ENCODE measurements around the gene ZBTB20. TPM values are rescaled to one million over a fixed set of nuclear protein-coding genes. Genes with fewer than 3 reads are reported as not detected.
A peak's percentile ranks its signal among the peaks of the same experiment; 100 is the strongest.

Gene ZBTB20
- total and polyA plus RNA-seq, 7 donors, result 0.40 to 74.9 (median 41.7) TPM

DNA sequence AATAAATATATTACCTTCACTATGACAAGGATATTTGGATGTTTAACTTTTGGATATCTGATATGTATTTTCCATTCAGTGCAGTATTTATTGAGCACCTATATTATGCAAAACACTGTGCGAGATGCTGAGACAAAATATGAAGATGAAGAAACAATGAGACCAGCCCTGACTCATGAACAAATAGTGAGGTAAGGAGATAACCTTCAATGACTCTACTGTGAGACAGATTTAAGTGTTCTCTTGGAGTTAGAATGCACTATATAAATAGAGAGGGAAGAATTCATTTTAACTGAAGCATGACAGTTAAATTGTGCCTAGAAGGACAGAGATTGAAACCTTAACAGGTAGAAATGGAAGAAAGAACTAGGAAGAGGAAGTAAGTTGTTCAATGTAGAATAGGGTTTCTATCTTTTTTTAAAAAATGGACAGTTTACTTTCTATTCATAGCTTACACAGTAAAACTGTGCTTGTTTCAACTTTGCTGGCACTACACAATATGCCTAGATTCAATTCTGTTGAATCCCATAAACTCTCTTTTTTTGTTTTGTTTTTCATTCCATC is 124.2 kb downstream of the ZBTB20 start:
- TF ChIP-seq, protein P1, sequence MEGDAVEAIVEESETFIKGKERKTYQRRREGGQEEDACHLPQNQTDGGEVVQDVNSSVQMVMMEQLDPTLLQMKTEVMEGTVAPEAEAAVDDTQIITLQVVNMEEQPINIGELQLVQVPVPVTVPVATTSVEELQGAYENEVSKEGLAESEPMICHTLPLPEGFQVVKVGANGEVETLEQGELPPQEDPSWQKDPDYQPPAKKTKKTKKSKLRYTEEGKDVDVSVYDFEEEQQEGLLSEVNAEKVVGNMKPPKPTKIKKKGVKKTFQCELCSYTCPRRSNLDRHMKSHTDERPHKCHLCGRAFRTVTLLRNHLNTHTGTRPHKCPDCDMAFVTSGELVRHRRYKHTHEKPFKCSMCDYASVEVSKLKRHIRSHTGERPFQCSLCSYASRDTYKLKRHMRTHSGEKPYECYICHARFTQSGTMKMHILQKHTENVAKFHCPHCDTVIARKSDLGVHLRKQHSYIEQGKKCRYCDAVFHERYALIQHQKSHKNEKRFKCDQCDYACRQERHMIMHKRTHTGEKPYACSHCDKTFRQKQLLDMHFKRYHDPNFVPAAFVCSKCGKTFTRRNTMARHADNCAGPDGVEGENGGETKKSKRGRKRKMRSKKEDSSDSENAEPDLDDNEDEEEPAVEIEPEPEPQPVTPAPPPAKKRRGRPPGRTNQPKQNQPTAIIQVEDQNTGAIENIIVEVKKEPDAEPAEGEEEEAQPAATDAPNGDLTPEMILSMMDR (IDR thresholded peaks at IDR 0.05), result no peak

GRCh38 chr3:115022199-115022598 is 124.9 kb downstream of the ZBTB20 start:
- TF ChIP-seq, protein P1 (IDR thresholded peaks at IDR 0.05), result no peak
- Histone ChIP-seq H3K9me3 (no peaks in the 10 kb centered on the region), H3K27me3 (ENCODE audit: insufficient read depth in 3 of 3, low read length in 2 of 3) (no peaks in the 10 kb centered on the region), H3K36me3 (ENCODE audit: insufficient read depth in 1 of 2, low read depth in 1 of 2) (no peaks in the 10 kb centered on the region), H3K4me3 (no peak overlapping the region), H3K4me1 (no peaks in the 10 kb centered on the region), H3K27ac (no peak overlapping the region)
- no peak for DNase-seq
- intact Hi-C loops (cut with DNase I), result no loop called here
- ATAC-seq, result no peak
- 68 to 80% (median 79%) methylated on average over 2 of the region's 2 CpGs for WGBS, 3 donors

More for the DNA sequence above, 124.2 kb downstream of the ZBTB20 start:
- Histone ChIP-seq H3K9me3 (no peaks in the 10 kb centered on the region), H3K4me1 (no peaks in the 10 kb centered on the region), H3K27ac (no peak overlapping the region), H3K4me3 (no peak overlapping the region), H3K27me3 (ENCODE audit: insufficient read depth in 3 of 3, low read length in 2 of 3) (no peaks in the 10 kb centered on the region), H3K36me3 (ENCODE audit: insufficient read depth in 1 of 2, low read depth in 1 of 2) (no peaks in the 10 kb centered on the region)
- 96 to 100% (median 98%) methylated on average over 1 of the region's 1 CpG for WGBS, 3 donors
- intact Hi-C loops (cut with DNase I), result no loop called here
- no peak for DNase-seq
- ATAC-seq, result no peak

- H3K36me3 ChIP-seq (ENCODE audit: insufficient read depth in 1 of 2, low read depth in 1 of 2), result no peaks in the 10 kb centered on the region
- intact Hi-C loops (cut with DNase I), result no loop called here
- H3K9me3 ChIP-seq, result peaks cover 7% of the 10 kb centered on the region
- H3K27me3 ChIP-seq (ENCODE audit: insufficient read depth in 3 of 3, low read length in 2 of 3), result no peaks in the 10 kb centered on the region
- ATAC-seq (no peak), DNase-seq (no peak)
- 93 to 98% (median 98%) methylated on average over 2 of the region's 2 CpGs for WGBS, 3 donors
- H3K4me3 ChIP-seq, result no peak overlapping the region
- no peaks in the 10 kb centered on the region for H3K4me1 ChIP-seq
- H3K27ac ChIP-seq, result no peak overlapping the region
- TF ChIP-seq, protein P1 (IDR thresholded peaks at IDR 0.05), result no peak
Measured at GRCh38 chr3:115021061-115021460, 126.0 kb downstream of the ZBTB20 start.

DNA sequence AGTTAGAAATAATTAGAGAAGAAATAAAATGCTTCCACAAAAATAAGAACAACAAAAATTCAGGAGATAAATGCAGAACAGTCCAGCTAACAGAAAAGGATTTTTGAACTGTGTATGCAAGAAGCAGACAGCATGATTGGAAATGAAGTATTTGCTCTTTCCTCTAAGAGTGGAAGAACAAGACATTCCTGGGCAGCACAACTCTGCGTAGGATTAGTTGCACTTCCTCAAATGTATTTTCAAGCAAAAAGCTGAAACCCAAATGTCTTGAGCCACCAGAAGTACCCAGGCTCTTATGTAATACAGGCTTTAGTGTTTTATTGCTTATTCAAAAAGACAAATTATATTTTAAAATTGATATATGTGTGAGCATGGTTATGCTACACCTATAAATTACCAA is 127.2 kb downstream of the ZBTB20 start:
- TF ChIP-seq, protein P1 (IDR thresholded peaks at IDR 0.05), result no peak
- peaks cover 12% of the 10 kb centered on the region for H3K9me3 ChIP-seq
- H3K36me3 ChIP-seq (ENCODE audit: insufficient read depth in 1 of 2, low read depth in 1 of 2), result no peaks in the 10 kb centered on the region
- ATAC-seq (no peak), DNase-seq (no peak)
- no peaks in the 10 kb centered on the region for H3K4me1 ChIP-seq
- intact Hi-C loops (cut with DNase I), result no loop called here
- no peak overlapping the region for H3K4me3 ChIP-seq
- 61 to 83% (median 68%) methylated on average over 1 of the region's 1 CpG for WGBS, 3 donors
- no peaks in the 10 kb centered on the region for H3K27me3 ChIP-seq (ENCODE audit: insufficient read depth in 3 of 3, low read length in 2 of 3)
- H3K27ac ChIP-seq, result no peak overlapping the region

DNA sequence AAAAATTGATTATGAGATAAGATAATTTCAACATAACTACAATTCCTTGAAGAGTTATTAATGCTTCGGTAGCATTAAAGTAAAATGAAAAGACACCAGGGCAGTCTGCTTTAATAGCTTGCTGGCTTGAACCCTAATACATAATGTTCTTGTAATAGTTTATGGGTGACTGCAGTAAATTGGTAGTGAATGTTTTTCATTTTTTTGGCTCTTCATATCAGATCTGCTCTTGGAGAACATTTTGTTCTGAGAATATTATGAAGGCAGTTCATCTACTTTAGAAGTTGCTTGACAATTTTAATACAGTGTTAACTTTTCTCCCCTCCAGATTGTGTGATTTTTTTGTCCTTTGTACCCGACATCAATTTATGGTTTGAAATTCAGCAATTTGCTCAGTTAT is 128.4 kb downstream of the ZBTB20 start:
- Histone ChIP-seq H3K27ac (no peak overlapping the region), H3K4me1 (no peaks in the 10 kb centered on the region), H3K9me3 (peaks cover 12% of the 10 kb centered on the region), H3K4me3 (no peak overlapping the region), H3K27me3 (ENCODE audit: insufficient read depth in 3 of 3, low read length in 2 of 3) (no peaks in the 10 kb centered on the region), H3K36me3 (ENCODE audit: insufficient read depth in 1 of 2, low read depth in 1 of 2) (no peaks in the 10 kb centered on the region)
- ATAC-seq, result peak in 2 of 4 donors; percentile 30 to 56
- DNase-seq, result no peak
- 38 to 65% (median 40%) methylated on average over 2 of the region's 2 CpGs for WGBS, 3 donors
- intact Hi-C loops (cut with DNase I), result no loop called here
- TF ChIP-seq, protein P1 (IDR thresholded peaks at IDR 0.05), result no peak

Data from psoas muscle (tissue), 8 donors.